Transverse colon (tissue), 4 donors: ENCODE data around the gene ATP6V0D1. TPM values are rescaled to one million over a fixed set of nuclear protein-coding genes. Genes with fewer than 3 reads are reported as not detected.

ENCODE experiments used
- DNase-seq: peaks from one replicate; pipeline ENCODE4 v3.0.0-alpha.2; 2019
- H3K27ac ChIP-seq, 4 donors: fragments of 200-600 bp; sonication (generic); 2 replicates each; pipeline ENCODE4 v1.5.1; 2016 to 2018; ENCODE audit warnings: inconsistent platforms in 4 of 4
- H3K27me3 ChIP-seq: fragments of 200-600 bp; sonication (generic); 2 replicates; pipeline ENCODE4 v1.5.1; 2017; ENCODE audit warnings: inconsistent platforms
- H3K36me3 ChIP-seq, 4 donors: fragments of 200-600 bp; sonication (generic); 2 replicates each; pipeline ENCODE4 v1.5.1; 2017 to 2019; ENCODE audit warnings: inconsistent platforms in 4 of 4
- H3K4me1 ChIP-seq, 4 donors: fragments of 200-600 bp; sonication (generic); 2 replicates each; pipeline ENCODE4 v1.5.1; 2017 to 2020; ENCODE audit warnings: inconsistent platforms in 4 of 4
- H3K4me3 ChIP-seq, 4 donors: fragments of 200-600 bp; sonication (generic); 1 replicate in 1 of 4; 2 replicates in 3 of 4; pipeline versions ENCODE4 v1.5.1 to v1.6.1; 2017 to 2019; ENCODE audit warnings: inconsistent platforms in 4 of 4
- H3K9me3 ChIP-seq, 2 donors: fragments of 200-600 bp; sonication (generic); 2 replicates each; pipeline ENCODE4 v1.5.1; 2017 to 2019; ENCODE audit warnings: inconsistent platforms in 2 of 2
- CTCF ChIP-seq, 5 experiments: fragments of 200-600 bp in 3 of 5; fragments of 450-650 bp in 2 of 5; sonication (generic) in 3 of 5; IDR thresholded peaks; 1 replicate in 2 of 5; 2 replicates in 3 of 5; pipeline ENCODE4 v1.5.1; 2016 to 2017; ENCODE audit warnings: antibody characterized with exemption in 5 of 5, inconsistent platforms in 3 of 5, mild to moderate bottlenecking in 2 of 5, moderate library complexity in 1 of 5
- EP300 ChIP-seq: sonication (generic); formaldehyde crosslinking; IDR thresholded peaks from one replicate; pipeline ENCODE4 v1.6.1; 2017; ENCODE audit warnings: antibody characterized with exemption, low read depth
- POLR2A ChIP-seq: fragments of 450-650 bp; IDR thresholded peaks from one replicate; pipeline ENCODE4 v1.6.1; 2016; ENCODE audit warnings: antibody characterized with exemption, mild to moderate bottlenecking, moderate library complexity
- POLR2AphosphoS5 ChIP-seq, 3 donors: sonication (generic); formaldehyde crosslinking; IDR thresholded peaks; one replicate each; pipeline ENCODE4 v1.6.1; 2016; ENCODE audit warnings: antibody characterized with exemption in 3 of 3
- WGBS, 2 donors: methylation state at CpG; one replicate each; pipeline ENCODE4 v1.1.5; 2018; ENCODE audit warnings: low coverage in 1 of 2; 5-methylcytosine and 5-hydroxymethylcytosine counted together
- in situ Hi-C, 4 donors: fragments of 200-750 bp; cut with MboI; loops; one replicate each; pipeline versions ENCODE4 v1.15.0 to v1.15.1; 2017; ENCODE audit warnings: low sequenced_read_pairs in 3 of 4, low pct_ligation_motif_present in 1 of 4, low pct_unique_long_range_greater_than_20kb in 1 of 4
- intact Hi-C: fragments of 100-400 bp; cut with DNase I; formaldehyde crosslinking; loops from one replicate; pipeline ENCODE4 v1.15.1; 2023; ENCODE audit warnings: low total_unique reads
- total RNA-seq, 4 donors: library from RNA; depleted of rRNA; stranded (reverse); fragments of >200 nt; gene quantifications; one replicate each; pipeline ENCODE4 v1.1.0, GENCODE V29; 2016

Gene ATP6V0D1
- total RNA-seq, 4 donors from 2014 or later = 218 to 457 (median 386) TPM

- no peak for DNase-seq
- intact Hi-C loops = loop anchor here (5.0 kb wide), 1 partner anchor 1058 kb away; no protein-coding TSS in a partner anchor
- 85% methylated on average over 4 of the region's 4 CpGs; no CpG with 5 or more reads in 1 of the 2 donors for WGBS, 2 donors
- no peaks in the 10 kb centered on the region for H3K9me3 ChIP-seq
- H3K27ac ChIP-seq = no peak overlapping the region
- H3K27me3 ChIP-seq = no peaks in the 10 kb centered on the region
- TF ChIP-seq POLR2AphosphoS5 (IDR thresholded peaks at IDR 0.05) (no peak), EP300 (no peak), POLR2A (no peak), CTCF (IDR thresholded peaks at IDR 0.05) (no peak)
- in situ Hi-C loops = no loop called here
- peaks cover 0 to 12% (median 6%) of the 10 kb centered on the region in 4 donors for H3K4me1 ChIP-seq
- no peaks in the 10 kb centered on the region for H3K36me3 ChIP-seq
- H3K4me3 ChIP-seq = no peak overlapping the region
These were observed 28.1 kb upstream of the ATP6V0D1 start for GRCh38 chr16:67509016-67509415.

- TF ChIP-seq POLR2A = no peak
- TF ChIP-seq EP300 = no peak
- no peak for TF ChIP-seq POLR2AphosphoS5 (IDR thresholded peaks at IDR 0.05)
- no peak for TF ChIP-seq CTCF (IDR thresholded peaks at IDR 0.05)
- no peak for DNase-seq
- no peaks in the 10 kb centered on the region for H3K27me3 ChIP-seq
- H3K27ac ChIP-seq = no peak overlapping the region
- WGBS, 2 donors = 69 to 80% methylated on average over 5 to 8 of the region's 8 CpGs
- no peaks in the 10 kb centered on the region for H3K9me3 ChIP-seq
- no peaks in the 10 kb centered on the region for H3K36me3 ChIP-seq
- H3K4me1 ChIP-seq = peaks cover 0 to 16% (median 8%) of the 10 kb centered on the region in 4 donors
- in situ Hi-C loops = no loop called here
- H3K4me3 ChIP-seq = no peak overlapping the region
- intact Hi-C loops = loop anchor here (5.0 kb wide), 1 partner anchor 1061 kb away; no protein-coding TSS in a partner anchor
These were observed 25.5 kb upstream of the ATP6V0D1 start for GRCh38 chr16:67506468-67506867.

- DNase-seq = peak; percentile 68
These were observed 23.4 kb upstream of the ATP6V0D1 start for GRCh38 chr16:67504031-67505021.

GRCh38 chr16:67499106-67499505, 18.1 kb upstream of the ATP6V0D1 start:
- H3K4me3 ChIP-seq = no peak overlapping the region
- H3K36me3 ChIP-seq = no peaks in the 10 kb centered on the region
- no peaks in the 10 kb centered on the region for H3K9me3 ChIP-seq
- WGBS, 2 donors = 78% methylated on average over 4 of the region's 4 CpGs; no CpG with 5 or more reads in 1 of the 2 donors
- in situ Hi-C loops (no loop called here), intact Hi-C loops (no loop called here)
- H3K4me1 ChIP-seq = peaks cover 0 to 9% (median 2%) of the 10 kb centered on the region in 4 donors
- no peak for DNase-seq
- no peaks in the 10 kb centered on the region for H3K27me3 ChIP-seq
- TF ChIP-seq EP300 = no peak
- TF ChIP-seq POLR2A = no peak
- TF ChIP-seq CTCF (IDR thresholded peaks at IDR 0.05) = no peak
- TF ChIP-seq POLR2AphosphoS5 (IDR thresholded peaks at IDR 0.05) = no peak
- H3K27ac ChIP-seq = no peak overlapping the region

More at GRCh38 chr16:67504031-67505021, 23.4 kb upstream of the ATP6V0D1 start:
- H3K27ac ChIP-seq = peak overlapping the region; percentile 13 to 67 (median 54)
- no peaks in the 10 kb centered on the region for H3K9me3 ChIP-seq
- intact Hi-C loops (loop anchor here (5.0 kb wide), 1 partner anchor 1063 kb away; no protein-coding TSS in a partner anchor), in situ Hi-C loops (no loop called here)
- no peaks in the 10 kb centered on the region for H3K36me3 ChIP-seq
- no peak overlapping the region for H3K4me3 ChIP-seq
- TF ChIP-seq EP300 = peak; percentile 28
- no peak for TF ChIP-seq POLR2A
- H3K27me3 ChIP-seq = no peaks in the 10 kb centered on the region
- H3K4me1 ChIP-seq = peaks cover 0 to 16% (median 8%) of the 10 kb centered on the region in 4 donors
- WGBS, 2 donors = 48 to 79% methylated on average over 6 to 9 of the region's 9 CpGs
